Bronchial epithelial cell (primary cell): ENCODE results near the gene ADAMTS16. TPM values are rescaled to one million over a fixed set of nuclear protein-coding genes. Genes with fewer than 3 reads are reported as not detected.

Experiments used
- DNase-seq: peaks from one replicate; pipeline ENCODE4 v3.0.0-alpha.2; 2010; ENCODE audit warnings: low read depth
- FAIRE-seq: peaks from 2 replicates; lab custom pipeline; 2011; peaks lifted over from hg19 to GRCh38; lab: Jason Lieb, UNC
- H3K27me3 ChIP-seq: 2 replicates; pipeline ENCODE4 v1.5.1; 2011; ENCODE audit warnings: low read length; ENCODE audit not compliant: control insufficient read depth, insufficient read depth
- H3K36me3 ChIP-seq: 2 replicates; pipeline ENCODE4 v1.5.1; 2011; ENCODE audit warnings: low read length; ENCODE audit not compliant: control insufficient read depth, insufficient read depth
- H3K4me3 ChIP-seq: 2 replicates; pipeline ENCODE4 v1.5.1; 2011; ENCODE audit warnings: mild to moderate bottlenecking, low read depth, low read length, control low read depth
- CTCF ChIP-seq: IDR thresholded peaks from 2 replicates; pipeline ENCODE4 v1.5.1; 2011; ENCODE audit warnings: mild to moderate bottlenecking, moderate library complexity, low read length, control low read depth, inconsistent platforms; ENCODE audit not compliant: insufficient read depth, severe bottlenecking
- total RNA-seq: library from RNA; depleted of rRNA; stranded (reverse); fragments of >200 nt; gene quantifications from 2 replicates; pipeline ENCODE4 v1.2.1, GENCODE V29; 2014

Gene ADAMTS16
- total RNA-seq, 1 donor from 2014 or later = not detected

DNA sequence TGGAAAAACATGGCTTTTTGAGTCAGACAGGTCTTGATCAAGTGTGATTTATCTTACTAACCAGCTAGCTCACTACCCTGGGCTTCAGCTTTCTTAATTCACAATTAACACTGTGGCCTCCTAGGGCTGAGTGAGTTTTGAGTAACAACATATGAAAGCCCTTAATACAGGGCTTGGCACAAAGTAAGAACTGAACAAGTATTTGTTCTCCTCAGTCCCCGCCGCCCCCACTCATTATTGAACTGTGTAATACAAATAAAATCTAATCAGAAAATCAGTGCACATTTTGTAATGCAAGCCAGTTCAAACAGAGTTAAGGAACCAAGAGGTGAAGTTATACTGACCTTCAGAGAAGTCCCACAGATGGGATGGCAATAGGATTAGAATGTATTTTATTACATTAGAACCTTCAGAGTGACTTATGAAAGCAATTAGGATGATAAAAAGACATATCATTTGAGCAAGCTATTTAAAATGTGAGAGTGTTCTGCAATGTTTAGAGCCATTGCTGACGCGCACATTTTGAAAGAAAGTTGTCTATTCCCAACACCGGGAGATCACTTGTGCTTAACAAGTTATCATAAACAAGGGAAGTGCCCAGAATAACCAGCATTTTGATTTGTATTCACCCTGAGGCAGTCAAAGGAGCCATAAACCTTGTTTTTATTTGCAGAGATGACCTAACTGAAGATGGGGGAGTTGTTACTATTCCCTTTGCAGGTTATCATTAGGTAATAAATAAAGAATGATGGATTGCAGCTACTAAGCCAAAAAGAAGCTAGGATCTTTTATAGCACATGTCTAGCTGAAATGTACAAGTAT lies 19.4 kb downstream of the ADAMTS16 start:
- no peaks in the 10 kb centered on the region for H3K27me3 ChIP-seq
- H3K36me3 ChIP-seq = no peaks in the 10 kb centered on the region
- no peak for DNase-seq
- TF ChIP-seq CTCF = no peak
- H3K4me3 ChIP-seq = no peak overlapping the region
- no peak for FAIRE-seq

- FAIRE-seq (no peak), DNase-seq (no peak)
- no peaks in the 10 kb centered on the region for H3K36me3 ChIP-seq
- no peak for TF ChIP-seq CTCF
- H3K27me3 ChIP-seq = no peaks in the 10 kb centered on the region
- no peak overlapping the region for H3K4me3 ChIP-seq
These were observed 24.0 kb downstream of the ADAMTS16 start for GRCh38 chr5:5164163-5164562.

DNA sequence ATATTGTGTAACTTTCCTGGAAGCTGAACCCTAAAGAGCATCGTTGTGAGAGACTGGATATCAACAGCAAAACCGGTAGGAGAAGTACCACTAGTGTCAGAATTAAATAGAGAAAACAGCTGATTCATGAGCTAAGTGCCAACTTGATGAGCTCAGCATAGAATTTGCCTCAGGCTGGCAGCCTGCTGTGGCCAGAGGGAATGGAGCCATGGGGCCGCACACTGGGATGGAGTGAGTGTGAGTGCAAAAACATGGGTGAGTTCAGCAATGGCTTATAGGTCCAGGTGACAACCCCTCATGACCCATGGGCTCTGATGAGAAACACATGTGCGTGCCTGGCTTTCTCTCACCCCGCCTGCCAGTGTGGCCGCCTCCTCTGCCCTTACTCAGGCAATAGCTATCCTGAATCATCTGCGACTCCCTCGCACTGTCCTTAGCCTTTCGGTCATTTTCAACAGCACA lies 25.4 kb downstream of the ADAMTS16 start:
- Histone ChIP-seq H3K4me3 (no peak overlapping the region), H3K36me3 (no peaks in the 10 kb centered on the region), H3K27me3 (no peaks in the 10 kb centered on the region)
- TF ChIP-seq CTCF = no peak
- DNase-seq (peak; percentile 2), FAIRE-seq (no peak)

- TF ChIP-seq CTCF = no peak
- H3K4me3 ChIP-seq = no peak overlapping the region
- DNase-seq (no peak), FAIRE-seq (no peak)
- H3K27me3 ChIP-seq = no peaks in the 10 kb centered on the region
- H3K36me3 ChIP-seq = no peaks in the 10 kb centered on the region
These were observed 29.3 kb downstream of the ADAMTS16 start for GRCh38 chr5:5169466-5169865.

DNA sequence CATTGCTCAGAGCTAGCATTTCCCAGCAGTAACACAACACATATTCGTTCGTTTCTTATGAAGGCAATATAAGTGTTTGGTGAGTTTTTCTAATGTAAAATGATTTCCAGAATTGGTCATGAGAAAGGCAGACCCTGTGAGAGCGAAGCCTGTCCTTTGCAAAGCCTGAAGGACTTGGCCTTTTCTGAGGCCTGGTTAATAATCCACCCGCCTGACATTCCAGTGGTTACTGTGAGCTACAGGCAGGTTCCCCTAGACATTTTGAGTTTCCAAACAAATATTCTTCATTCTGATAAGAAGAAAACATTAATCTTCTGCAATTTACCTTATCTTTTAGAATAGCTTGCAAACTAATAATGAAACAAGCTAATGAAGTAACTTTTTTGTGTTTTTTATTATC lies 38.0 kb downstream of the ADAMTS16 start:
- Histone ChIP-seq H3K27me3 (no peaks in the 10 kb centered on the region), H3K4me3 (no peak overlapping the region), H3K36me3 (no peaks in the 10 kb centered on the region)
- FAIRE-seq (no peak), DNase-seq (no peak)
- no peak for TF ChIP-seq CTCF
